Prostate gland (tissue), 2 donors: ENCODE data around the gene SLC17A2.

Source experiments
- CTCF ChIP-seq, 4 experiments: fragments of 200-600 bp in 2 of 4; fragments of 450-650 bp in 2 of 4; sonication (generic) in 2 of 4; IDR thresholded peaks; 1 replicate in 3 of 4; 2 replicates in 1 of 4; pipeline ENCODE4 v1.5.1; 2016 to 2019; ENCODE audit warnings: antibody characterized with exemption in 4 of 4, mild to moderate bottlenecking in 2 of 4, moderate library complexity in 2 of 4
- POLR2A ChIP-seq: fragments of 450-650 bp; IDR thresholded peaks from one replicate; pipeline ENCODE4 v1.6.1; 2016; ENCODE audit warnings: antibody characterized with exemption, mild to moderate bottlenecking
- POLR2AphosphoS5 ChIP-seq: sonication (generic); formaldehyde crosslinking; IDR thresholded peaks from one replicate; pipeline ENCODE4 v1.6.1; 2017; ENCODE audit warnings: antibody characterized with exemption

- TF ChIP-seq POLR2A (no peak), CTCF (IDR thresholded peaks at IDR 0.05) (no peak), POLR2AphosphoS5 (no peak)
Measured at GRCh38 chr6:25892877-25893276, 37.6 kb downstream of the SLC17A2 start.
